ENCODE measurements around the gene WASF2. TPM values are rescaled to one million over a fixed set of nuclear protein-coding genes. Genes with fewer than 3 reads are reported as not detected.

The WASF2 gene
- total and polyA plus RNA-seq, 2 of the 8 experiments (the other 6 are each of a cell fraction or from before 2014, with no cell fraction given) = 32.1 to 86.6 TPM

GRCh38 chr1:27513958-27514357 is 24.0 kb upstream of the WASF2 start:
- H3K14ac ChIP-seq (ENCODE audit: insufficient read length) = no peak overlapping the region
- H3K4me2 ChIP-seq (ENCODE audit: insufficient read depth in 1 of 2, low read depth in 2 of 2, low read length in 2 of 2) = no peak overlapping the region
- H3K4me1 ChIP-seq (replicated peaks in 1 of 4; ENCODE audit: control insufficient read depth in 3 of 4, insufficient read depth in 4 of 4, low read length in 3 of 4) = peaks cover 0 to 11% (median 5%) of the 10 kb centered on the region in 4 experiments; a peak in 6 of 7 replicates
- no peak overlapping the region for H3K4me3 ChIP-seq (ENCODE audit: extremely low read depth in 1 of 4, insufficient read depth in 2 of 4, low read depth in 3 of 4, low read length in 4 of 4)
- H3K56ac ChIP-seq (replicated peaks; ENCODE audit: insufficient read length, low read depth, low read length) = no peak overlapping the region
- TF ChIP-seq CHD2 (IDR thresholded peaks at IDR 0.05; ENCODE audit: low read length) (no peak), ASH2L (IDR thresholded peaks at IDR 0.05; ENCODE audit: low read length) (no peak), EGR1 (IDR thresholded peaks at IDR 0.05; ENCODE audit: borderline replicate concordance, low read depth, low read length) (no peak), CTBP2 (IDR thresholded peaks at IDR 0.05; ENCODE audit: borderline replicate concordance, insufficient read depth, insufficient read length, low read length) (no peak), EZH2 (IDR thresholded peaks at IDR 0.05; ENCODE audit: low read depth, low read length, severe bottlenecking) (no peak), CEBPB (IDR thresholded peaks at IDR 0.05; ENCODE audit: low read depth, low read length) (no peak), RAD21 (IDR thresholded peaks at IDR 0.05 in 1 of 2, conservative IDR thresholded peaks at IDR 0.05 in 1 of 2; ENCODE audit: low read depth in 2 of 2, low read length in 2 of 2) (no peak), CBX8 (IDR thresholded peaks at IDR 0.05; ENCODE audit: borderline replicate concordance, low read depth, low read length) (no peak), MAX (IDR thresholded peaks at IDR 0.05) (no peak), KDM5A (IDR thresholded peaks at IDR 0.05; ENCODE audit: low read length) (no peak)
- no peaks in the 10 kb centered on the region for H3K79me1 ChIP-seq (ENCODE audit: low read depth, low read length)
- H2AFZ ChIP-seq (ENCODE audit: low read length) = no peak overlapping the region; the same call in 1 of the 2 replicates
- no peak overlapping the region for H2BK120ac ChIP-seq (replicated peaks; ENCODE audit: low read depth, low read length)
- H4K20me1 ChIP-seq (replicated peaks in 1 of 2; ENCODE audit: control insufficient read depth in 1 of 2, insufficient read depth in 2 of 2, low read length in 2 of 2) = no peaks in the 10 kb centered on the region
- ChIA-PET POLR2A (ENCODE audit: partially characterized antibody) (interaction anchor here (1.2 to 1.5 kb wide), 3 partner anchors 8 to 24 kb away, joined by 3 to 5 read pairs (median 3); partner anchors contain the start of gene WASF2), CTCF (ENCODE audit: partially characterized antibody) (interaction anchor here (1.0 to 3.4 kb wide), 5 partner anchors 12 to 92 kb away, joined by 3 to 18 read pairs (median 4); no protein-coding TSS in a partner anchor)
- H2BK5ac ChIP-seq (ENCODE audit: low read depth, low read length) = 0 out of 2 replicates have a peak overlapping the region, but pooled peaks have one; percentile 54
- no peak overlapping the region for H4K5ac ChIP-seq (ENCODE audit: insufficient read length, low read depth, low read length)
- no peak overlapping the region for H3K23ac ChIP-seq (ENCODE audit: insufficient read length)
- no peaks in the 10 kb centered on the region for H3K27me3 ChIP-seq (replicated peaks in 1 of 4; ENCODE audit: control insufficient read depth in 3 of 4, extremely low read depth in 1 of 4, insufficient read depth in 3 of 4, low read length in 3 of 4)
- H3K9ac ChIP-seq (replicated peaks in 1 of 4; ENCODE audit: extremely low read depth in 1 of 4, low read depth in 3 of 4, low read length in 3 of 4) = no peak overlapping the region
- FAIRE-seq (no peak), DNase-seq (ENCODE audit: low read depth in 1 of 2, low spot score in 2 of 2) (no peak)
- H3K23me2 ChIP-seq (ENCODE audit: low read depth, low read length) = no peaks in the 10 kb centered on the region
- no peak overlapping the region for H3K27ac ChIP-seq (ENCODE audit: low read depth, low read length)
- H3K79me2 ChIP-seq (ENCODE audit: control insufficient read depth in 1 of 2, insufficient read depth in 2 of 2, low read length in 2 of 2) = no peaks in the 10 kb centered on the region
- no peak overlapping the region for H2BK15ac ChIP-seq (ENCODE audit: low read length)
- no peak overlapping the region for H2AK5ac ChIP-seq (ENCODE audit: low read depth, low read length)
- H4K91ac ChIP-seq (replicated peaks; ENCODE audit: insufficient read length, low read length) = peak overlapping the region; percentile 2
- no peaks in the 10 kb centered on the region for H3K9me3 ChIP-seq (ENCODE audit: insufficient read depth in 2 of 2, low read depth in 1 of 2, low read length in 1 of 2)
- no peak overlapping the region for H2BK20ac ChIP-seq (ENCODE audit: low read length)
- no peak overlapping the region; the same call in 1 of the 2 replicates for H3K18ac ChIP-seq (ENCODE audit: extremely low read depth, low read length)
- no peak overlapping the region for H3K4ac ChIP-seq (replicated peaks; ENCODE audit: insufficient read length, low read depth, low read length)
- no peak overlapping the region for H4K8ac ChIP-seq (ENCODE audit: extremely low read depth, insufficient read depth, low read length)
- H3K36me3 ChIP-seq (ENCODE audit: control insufficient read depth in 2 of 4, insufficient read depth in 4 of 4, low read length in 3 of 4) = no peaks in the 10 kb centered on the region
- 74% methylated on average over 7 of the region's 7 CpGs; no CpG with 5 or more reads in 1 of the 2 experiments for WGBS, 2 experiments (ENCODE audit: extremely low coverage in 1 of 2, insufficient coverage in 1 of 2, insufficient read length in 1 of 2, insufficient replicate concordance in 2 of 2, low coverage in 1 of 2, low lambda C conversion rate in 2 of 2, missing lambda C conversion rate in 1 of 2)
- H2BK12ac ChIP-seq (ENCODE audit: low read depth, low read length) = peak overlapping the region; percentile 60; the same call in 1 of the 2 replicates

Measured in H1 (cell line).